Measurements from ENCODE around the gene TOMM70. TPM values are rescaled to one million over a fixed set of nuclear protein-coding genes. Genes with fewer than 3 reads are reported as not detected.
A peak's percentile ranks its signal among the peaks of the same experiment; 100 is the strongest.
"Not testable (repeated sequence)": the region's sequence is repeated elsewhere in the genome, so short reads cannot be mapped to it uniquely, and the experiment has no call there.

TOMM70 gene
- total RNA-seq, 1 donor from 2014 or later, result 44.6 TPM

- Mint-ChIP-seq H3K4me1 (ENCODE audit: unreplicated experiment) (no peaks in the 10 kb centered on the region), H3K27ac (no peak overlapping the region), H3K4me3 (no peak overlapping the region), H3K9me3 (no peaks in the 10 kb centered on the region), H3K36me3 (peaks cover 32% of the 10 kb centered on the region), H3K27me3 (no peaks in the 10 kb centered on the region)
- no peak for TF ChIP-seq CTCF (conservative IDR thresholded peaks at IDR 0.05)
- no peak for DNase-seq (ENCODE audit: extremely low spot score, unreplicated experiment)
Observed at GRCh38 chr3:100352296-100353231, 48.3 kb downstream of the TOMM70 start.

- not testable (repeated sequence) for DNase-seq (ENCODE audit: extremely low spot score, unreplicated experiment); H3K27ac Mint-ChIP-seq; H3K4me1 Mint-ChIP-seq (ENCODE audit: unreplicated experiment); H3K4me3 Mint-ChIP-seq; H3K9me3 Mint-ChIP-seq; H3K27me3 Mint-ChIP-seq
- H3K36me3 Mint-ChIP-seq, result peaks cover 30% of the 10 kb centered on the region
Observed at GRCh38 chr3:100351770-100352169, 49.1 kb downstream of the TOMM70 start.

GRCh38 chr3:100348727-100349126 lies 52.2 kb downstream of the TOMM70 start:
- no peak overlapping the region for H3K27ac Mint-ChIP-seq
- no peaks in the 10 kb centered on the region for H3K9me3 Mint-ChIP-seq
- no peaks in the 10 kb centered on the region for H3K4me1 Mint-ChIP-seq (ENCODE audit: unreplicated experiment)
- DNase-seq (ENCODE audit: extremely low spot score, unreplicated experiment), result no peak
- TF ChIP-seq CTCF (conservative IDR thresholded peaks at IDR 0.05), result no peak
- H3K27me3 Mint-ChIP-seq, result no peaks in the 10 kb centered on the region
- H3K4me3 Mint-ChIP-seq, result no peak overlapping the region
- H3K36me3 Mint-ChIP-seq, result peaks cover 33% of the 10 kb centered on the region

GRCh38 chr3:100340527-100340926 lies 60.4 kb downstream of the TOMM70 start:
- Mint-ChIP-seq H3K27me3 (no peaks in the 10 kb centered on the region), H3K4me3 (no peak overlapping the region), H3K27ac (no peak overlapping the region), H3K9me3 (no peaks in the 10 kb centered on the region), H3K4me1 (ENCODE audit: unreplicated experiment) (peaks cover 5% of the 10 kb centered on the region), H3K36me3 (peaks cover 22% of the 10 kb centered on the region)
- no peak for TF ChIP-seq CTCF (conservative IDR thresholded peaks at IDR 0.05)
- DNase-seq (ENCODE audit: extremely low spot score, unreplicated experiment), result no peak

- H3K27me3 Mint-ChIP-seq, result no peaks in the 10 kb centered on the region
- peaks cover 21% of the 10 kb centered on the region for H3K36me3 Mint-ChIP-seq
- TF ChIP-seq CTCF (conservative IDR thresholded peaks at IDR 0.05), result no peak
- H3K27ac Mint-ChIP-seq, result no peak overlapping the region
- no peak for DNase-seq (ENCODE audit: extremely low spot score, unreplicated experiment)
- H3K9me3 Mint-ChIP-seq, result no peaks in the 10 kb centered on the region
- H3K4me1 Mint-ChIP-seq (ENCODE audit: unreplicated experiment), result peaks cover 11% of the 10 kb centered on the region
- no peak overlapping the region for H3K4me3 Mint-ChIP-seq
Observed at GRCh38 chr3:100339786-100340185, 61.1 kb downstream of the TOMM70 start.

- no peak for TF ChIP-seq CTCF (conservative IDR thresholded peaks at IDR 0.05)
- peaks cover 21% of the 10 kb centered on the region for H3K36me3 Mint-ChIP-seq
- no peaks in the 10 kb centered on the region for H3K27me3 Mint-ChIP-seq
- H3K27ac Mint-ChIP-seq, result no peak overlapping the region
- H3K4me3 Mint-ChIP-seq, result no peak overlapping the region
- no peak for DNase-seq (ENCODE audit: extremely low spot score, unreplicated experiment)
- H3K9me3 Mint-ChIP-seq, result no peaks in the 10 kb centered on the region
- peaks cover 11% of the 10 kb centered on the region for H3K4me1 Mint-ChIP-seq (ENCODE audit: unreplicated experiment)
Observed at GRCh38 chr3:100338911-100339310, 62.0 kb downstream of the TOMM70 start.

GRCh38 chr3:100336229-100336628 lies 64.7 kb downstream of the TOMM70 start:
- not testable (repeated sequence) for H3K27ac Mint-ChIP-seq; H3K9me3 Mint-ChIP-seq; H3K27me3 Mint-ChIP-seq; DNase-seq (ENCODE audit: extremely low spot score, unreplicated experiment)
- H3K4me1 Mint-ChIP-seq (ENCODE audit: unreplicated experiment), result peaks cover 11% of the 10 kb centered on the region
- H3K4me3 Mint-ChIP-seq, result peak overlapping the region; percentile 4
- H3K36me3 Mint-ChIP-seq, result peaks cover 10% of the 10 kb centered on the region

Measured in type B pancreatic cell (in vitro differentiated cells).